Measurements from ENCODE around the gene DNAJC7. TPM values are rescaled to one million over a fixed set of nuclear protein-coding genes. Genes with fewer than 3 reads are reported as not detected.

The DNAJC7 gene
- total and polyA plus RNA-seq, 7 donors: 46.7 to 91.6 (median 57.1) TPM

DNA sequence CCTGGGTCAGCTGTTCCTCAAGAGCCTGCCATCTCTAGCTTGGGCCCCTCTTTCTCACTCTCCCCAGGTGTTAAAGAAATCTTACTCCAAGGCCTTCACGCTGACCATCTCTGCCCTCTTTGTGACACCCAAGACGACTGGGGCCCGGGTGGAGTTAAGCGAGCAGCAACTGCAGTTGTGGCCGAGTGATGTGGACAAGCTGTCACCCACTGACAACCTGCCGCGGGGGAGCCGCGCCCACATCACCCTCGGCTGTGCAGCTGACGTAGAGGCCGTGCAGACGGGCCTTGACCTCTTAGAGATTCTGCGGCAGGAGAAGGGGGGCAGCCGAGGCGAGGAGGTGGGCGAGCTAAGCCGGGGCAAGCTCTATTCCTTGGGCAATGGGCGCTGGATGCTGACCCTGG, 43.8 kb downstream of the DNAJC7 start:
- TF ChIP-seq, protein P1, sequence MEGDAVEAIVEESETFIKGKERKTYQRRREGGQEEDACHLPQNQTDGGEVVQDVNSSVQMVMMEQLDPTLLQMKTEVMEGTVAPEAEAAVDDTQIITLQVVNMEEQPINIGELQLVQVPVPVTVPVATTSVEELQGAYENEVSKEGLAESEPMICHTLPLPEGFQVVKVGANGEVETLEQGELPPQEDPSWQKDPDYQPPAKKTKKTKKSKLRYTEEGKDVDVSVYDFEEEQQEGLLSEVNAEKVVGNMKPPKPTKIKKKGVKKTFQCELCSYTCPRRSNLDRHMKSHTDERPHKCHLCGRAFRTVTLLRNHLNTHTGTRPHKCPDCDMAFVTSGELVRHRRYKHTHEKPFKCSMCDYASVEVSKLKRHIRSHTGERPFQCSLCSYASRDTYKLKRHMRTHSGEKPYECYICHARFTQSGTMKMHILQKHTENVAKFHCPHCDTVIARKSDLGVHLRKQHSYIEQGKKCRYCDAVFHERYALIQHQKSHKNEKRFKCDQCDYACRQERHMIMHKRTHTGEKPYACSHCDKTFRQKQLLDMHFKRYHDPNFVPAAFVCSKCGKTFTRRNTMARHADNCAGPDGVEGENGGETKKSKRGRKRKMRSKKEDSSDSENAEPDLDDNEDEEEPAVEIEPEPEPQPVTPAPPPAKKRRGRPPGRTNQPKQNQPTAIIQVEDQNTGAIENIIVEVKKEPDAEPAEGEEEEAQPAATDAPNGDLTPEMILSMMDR (IDR thresholded peaks at IDR 0.05): no peak
- TF ChIP-seq EP300 (IDR thresholded peaks at IDR 0.05) (no peak), POLR2A (IDR thresholded peaks at IDR 0.05) (no peak), POLR2AphosphoS5 (IDR thresholded peaks at IDR 0.05) (no peak)
- intact Hi-C loops (cut with DNase I): no loop called here
- H3K36me3 ChIP-seq: peaks cover 30 to 91% (median 47%) of the 10 kb centered on the region in 4 donors
- H3K4me3 ChIP-seq: no peak overlapping the region
- no peaks in the 10 kb centered on the region for H3K9me3 ChIP-seq
- H3K27me3 ChIP-seq: no peaks in the 10 kb centered on the region
- peaks cover 0 to 74% (median 41%) of the 10 kb centered on the region in 4 donors for H3K4me1 ChIP-seq
- WGBS, 2 donors: 73 to 77% methylated on average over 19 of the region's 19 CpGs
- H3K27ac ChIP-seq: peak overlapping the region; percentile 49 to 72 (median 58)
- DNase-seq: no peak

DNA sequence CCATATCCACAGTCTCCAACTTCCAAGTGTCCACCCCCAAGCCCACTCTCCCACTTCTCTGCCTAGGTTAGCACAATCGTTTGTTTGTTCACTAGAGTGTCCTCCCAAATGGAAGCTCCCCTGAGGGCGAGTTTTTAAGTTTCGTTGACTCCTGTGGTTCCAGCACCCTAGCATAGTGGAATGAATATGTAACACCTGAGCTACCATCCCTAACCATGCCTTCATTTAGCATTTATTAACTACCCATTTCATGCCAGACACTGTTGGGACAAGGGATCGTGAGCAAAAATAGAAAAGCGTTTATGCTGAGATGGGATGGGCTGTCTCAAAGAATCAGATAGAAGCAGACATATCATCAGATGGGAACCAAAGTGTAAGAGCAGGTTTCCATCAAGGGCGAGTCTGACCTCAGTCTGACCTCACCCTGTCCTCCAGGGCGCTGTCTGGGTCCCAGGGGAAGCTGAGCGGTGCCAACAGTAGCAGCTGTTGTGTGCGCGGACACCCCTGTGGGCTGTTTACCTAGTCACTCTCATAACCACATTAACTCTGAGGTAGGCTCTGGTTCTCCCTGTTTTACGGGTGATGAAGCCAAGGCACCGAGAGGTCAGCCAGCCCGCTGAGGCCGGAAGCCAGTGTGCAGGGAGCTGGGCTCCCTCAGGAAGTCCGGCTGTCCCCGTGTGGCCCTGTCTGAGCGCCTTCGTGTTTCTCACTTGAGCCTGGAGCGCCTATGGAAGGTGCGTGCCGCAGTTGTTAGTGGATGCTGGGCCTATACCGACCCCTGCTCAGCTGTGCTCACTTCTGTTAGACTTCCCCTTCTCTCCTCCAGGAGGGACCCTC, 44.5 kb downstream of the DNAJC7 start:
- no peak for TF ChIP-seq POLR2AphosphoS5 (IDR thresholded peaks at IDR 0.05)
- TF ChIP-seq EP300 (IDR thresholded peaks at IDR 0.05): no peak
- TF ChIP-seq, protein P1 (IDR thresholded peaks at IDR 0.05): no peak
- TF ChIP-seq POLR2A (IDR thresholded peaks at IDR 0.05): no peak
- peak overlapping the region; percentile 49 to 72 (median 58) for H3K27ac ChIP-seq
- peaks cover 26 to 90% (median 41%) of the 10 kb centered on the region in 4 donors for H3K36me3 ChIP-seq
- H3K4me3 ChIP-seq: no peak overlapping the region
- no peaks in the 10 kb centered on the region for H3K9me3 ChIP-seq
- intact Hi-C loops (cut with DNase I): no loop called here
- no peak for DNase-seq
- no peaks in the 10 kb centered on the region for H3K27me3 ChIP-seq
- H3K4me1 ChIP-seq: peaks cover 0 to 81% (median 47%) of the 10 kb centered on the region in 4 donors
- 73 to 74% methylated on average over 22 of the region's 22 CpGs for WGBS, 2 donors

DNA sequence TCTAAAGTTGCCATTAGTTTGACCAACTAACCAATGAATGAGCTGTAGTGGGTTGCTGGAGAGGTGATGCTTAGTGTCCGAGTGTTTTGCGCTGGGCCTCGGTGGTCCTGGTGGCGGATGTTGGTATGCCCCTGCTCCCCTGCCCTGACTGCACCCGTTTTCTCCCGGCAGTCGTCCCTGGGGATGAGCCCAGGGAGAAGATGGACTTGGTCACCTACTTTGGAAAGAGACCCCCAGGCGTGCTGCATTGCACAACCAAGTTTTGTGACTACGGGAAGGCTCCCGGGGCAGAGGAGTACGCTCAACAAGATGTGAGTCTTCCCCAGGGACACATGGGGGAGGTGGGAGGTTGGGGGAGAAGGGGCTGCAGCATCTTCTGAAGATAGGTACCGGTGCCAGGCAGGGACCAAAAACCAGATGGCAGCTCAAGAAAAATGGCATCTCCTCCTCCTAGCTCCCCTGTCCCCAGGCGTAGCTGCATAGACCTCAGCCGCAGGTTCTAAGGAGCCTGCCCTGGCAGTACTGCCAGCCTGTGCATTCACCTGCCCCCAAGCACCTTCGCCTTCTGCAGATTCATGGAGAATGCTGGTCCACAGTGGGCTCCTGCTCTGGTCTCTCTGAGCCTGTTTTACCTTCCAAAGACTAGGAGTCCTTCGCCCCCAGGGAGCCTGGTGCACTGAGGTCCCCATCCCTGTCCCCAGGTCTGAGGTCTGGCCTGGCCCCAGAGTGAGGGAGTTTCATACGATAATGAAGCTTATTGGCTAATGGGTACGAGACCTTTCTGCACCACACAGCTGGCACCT, 45.3 kb downstream of the DNAJC7 start:
- TF ChIP-seq POLR2AphosphoS5 (IDR thresholded peaks at IDR 0.05): no peak
- TF ChIP-seq, protein P1 (IDR thresholded peaks at IDR 0.05): no peak
- TF ChIP-seq EP300 (IDR thresholded peaks at IDR 0.05): no peak
- no peak for TF ChIP-seq POLR2A (IDR thresholded peaks at IDR 0.05)
- Histone ChIP-seq H3K36me3 (peaks cover 19 to 82% (median 34%) of the 10 kb centered on the region in 4 donors), H3K4me1 (peaks cover 0 to 85% (median 53%) of the 10 kb centered on the region in 4 donors), H3K9me3 (no peaks in the 10 kb centered on the region), H3K27me3 (no peaks in the 10 kb centered on the region), H3K4me3 (no peak overlapping the region), H3K27ac (peak overlapping the region in 3 of 4 donors; percentile 57 to 72 (median 58))
- no peak for DNase-seq
- intact Hi-C loops (cut with DNase I): no loop called here
- WGBS, 2 donors: 89% methylated on average over 18 of the region's 18 CpGs

DNA sequence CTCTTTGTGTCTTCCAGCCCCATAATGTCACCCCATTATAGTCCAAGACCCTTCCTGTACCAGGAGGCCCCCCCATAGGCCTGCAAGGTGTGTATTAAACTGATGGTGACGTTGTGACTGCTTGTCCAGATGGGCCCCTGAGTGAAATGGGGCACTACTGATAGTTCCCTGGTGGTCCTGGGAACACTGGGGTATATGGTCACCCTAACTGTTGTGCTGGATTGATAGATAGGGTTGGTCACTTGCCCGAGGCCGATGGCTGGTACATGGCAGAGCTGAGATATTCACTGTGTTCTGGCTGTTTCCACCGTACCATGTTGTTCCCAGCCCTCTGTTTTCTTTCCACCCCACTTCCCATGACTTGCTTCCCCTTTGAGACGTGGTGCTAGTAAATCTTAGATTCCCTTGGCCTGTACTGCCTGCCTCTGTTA, 46.3 kb downstream of the DNAJC7 start:
- no peaks in the 10 kb centered on the region for H3K27me3 ChIP-seq

More for the DNA sequence above, 46.3 kb downstream of the DNAJC7 start:
- Histone ChIP-seq H3K4me1 (peaks cover 0 to 76% (median 50%) of the 10 kb centered on the region in 4 donors), H3K36me3 (peaks cover 11 to 72% (median 27%) of the 10 kb centered on the region in 4 donors), H3K4me3 (peak overlapping the region in 1 of 4 donors; percentile 82), H3K27ac (peak overlapping the region in 3 of 4 donors; percentile 13 to 72 (median 34)), H3K9me3 (no peaks in the 10 kb centered on the region)
- no peak for DNase-seq
- TF ChIP-seq EP300 (IDR thresholded peaks at IDR 0.05) (no peak), POLR2A (IDR thresholded peaks at IDR 0.05) (no peak), POLR2AphosphoS5 (IDR thresholded peaks at IDR 0.05) (no peak)
- TF ChIP-seq, protein P1 (IDR thresholded peaks at IDR 0.05): no peak
- intact Hi-C loops (cut with DNase I): no loop called here
- WGBS, 2 donors: 88 to 90% methylated on average over 5 of the region's 5 CpGs
